T-helper 17 cell (primary cell): ENCODE measurements around the gene NPDC1. TPM values are rescaled to one million over a fixed set of nuclear protein-coding genes. Genes with fewer than 3 reads are reported as not detected.
A peak's percentile ranks its signal among the peaks of the same experiment; 100 is the strongest.

Source experiments
- ATAC-seq: fragments of 150-1000 bp; cut with Tn5 transposase; 2 replicates; pipeline ENCODE4 v1.10.0; 2021; ENCODE audit warnings: mild to moderate bottlenecking, moderate library complexity
- DNase-seq, 3 donors: peaks; one replicate each; pipeline versions ENCODE4 v3.0.0 to v3.0.0-alpha.2; 2020 to 2021
- H3K9me3 ChIP-seq: one replicate; pipeline ENCODE4 v1.7.0; 2013; ENCODE audit warnings: low read length, mild to moderate bottlenecking; ENCODE audit not compliant: control insufficient read depth, poor library complexity, severe bottlenecking
- H3K27ac Mint-ChIP-seq: one replicate; pipeline ENCODE4 v1.8.0; 2022; ENCODE audit warnings: mild to moderate bottlenecking, moderate library complexity, mixed read lengths
- H3K27me3 Mint-ChIP-seq: one replicate; pipeline ENCODE4 v1.8.0; 2022; ENCODE audit warnings: mixed read lengths
- H3K36me3 Mint-ChIP-seq: one replicate; pipeline ENCODE4 v1.8.0; 2022; ENCODE audit warnings: low read depth, mixed read lengths
- H3K4me1 Mint-ChIP-seq: one replicate; pipeline ENCODE4 v1.8.0; 2022; ENCODE audit warnings: mild to moderate bottlenecking, mixed read lengths
- H3K4me3 Mint-ChIP-seq: one replicate; pipeline ENCODE4 v1.8.0; 2022; ENCODE audit warnings: mild to moderate bottlenecking, moderate library complexity, mixed read lengths
- total RNA-seq, 4 donors: library from RNA in 2 of 4; stranded (reverse) in 2 of 4; gene quantifications; one replicate each; pipeline ENCODE4 v1.2.3 and lab custom pipeline; 2022 to 2026

NPDC1 gene
- total RNA-seq (100 to 1,000 TPM; 139 to 202 TPM), total RNA-seq (lab: John Stamatoyannopoulos, UW) (42.3 to 44.3 reads per million in 2 donors)

DNA sequence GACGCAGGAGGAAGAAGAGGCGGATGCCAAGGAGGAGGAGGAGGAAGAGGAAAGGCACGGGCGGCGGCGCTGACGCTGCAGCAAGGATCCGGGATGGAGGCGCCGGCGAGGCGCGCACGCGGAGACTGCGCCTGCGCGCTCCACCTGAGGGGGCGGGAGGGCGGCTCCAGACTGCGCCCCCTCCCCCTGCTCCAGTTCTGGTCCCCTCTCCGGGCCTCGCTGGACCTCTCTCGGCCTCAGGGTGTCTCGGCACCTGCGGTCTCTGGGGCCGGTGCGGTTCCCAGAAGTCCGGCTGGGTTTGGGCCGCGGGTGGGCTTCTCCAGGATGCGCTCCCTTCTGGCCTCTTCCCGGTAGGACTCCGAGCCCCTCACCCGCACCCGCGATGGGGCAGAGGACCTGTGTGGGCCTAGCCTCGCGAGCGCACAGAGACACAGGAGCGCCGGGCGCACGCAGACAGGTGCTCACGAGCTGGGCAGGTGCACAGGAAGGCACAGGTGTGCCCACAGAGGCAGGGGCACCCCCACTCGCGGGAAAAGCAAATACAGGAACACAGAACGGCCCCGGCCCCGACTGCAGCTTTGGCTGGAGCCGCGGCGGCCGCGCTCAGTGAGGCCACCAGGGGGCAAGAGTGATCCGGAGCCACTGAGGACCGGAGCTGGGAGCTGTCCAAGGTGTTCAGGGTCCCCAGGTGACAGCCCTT is at the start of gene NPDC1:
NPDC1 (minus strand) TSS at position 90 of the 700 bp plus-strand sequence. CDS start 188 bp downstream, outside the sequence.
- ATAC-seq (peak; percentile 84), DNase-seq (peak; percentile 68 to 82 (median 68))
- H3K27ac Mint-ChIP-seq = peak within 1 kb of the TSS; percentile 84
- peak within 1 kb of the TSS; percentile 90 for H3K4me3 Mint-ChIP-seq
- H3K36me3 Mint-ChIP-seq = no peaks in the 10 kb centered on the region
- peaks cover 18% of the 10 kb centered on the region for H3K4me1 Mint-ChIP-seq
- H3K9me3 ChIP-seq = no peaks in the 10 kb centered on the region
- peaks cover 17% of the 10 kb centered on the region for H3K27me3 Mint-ChIP-seq

DNA sequence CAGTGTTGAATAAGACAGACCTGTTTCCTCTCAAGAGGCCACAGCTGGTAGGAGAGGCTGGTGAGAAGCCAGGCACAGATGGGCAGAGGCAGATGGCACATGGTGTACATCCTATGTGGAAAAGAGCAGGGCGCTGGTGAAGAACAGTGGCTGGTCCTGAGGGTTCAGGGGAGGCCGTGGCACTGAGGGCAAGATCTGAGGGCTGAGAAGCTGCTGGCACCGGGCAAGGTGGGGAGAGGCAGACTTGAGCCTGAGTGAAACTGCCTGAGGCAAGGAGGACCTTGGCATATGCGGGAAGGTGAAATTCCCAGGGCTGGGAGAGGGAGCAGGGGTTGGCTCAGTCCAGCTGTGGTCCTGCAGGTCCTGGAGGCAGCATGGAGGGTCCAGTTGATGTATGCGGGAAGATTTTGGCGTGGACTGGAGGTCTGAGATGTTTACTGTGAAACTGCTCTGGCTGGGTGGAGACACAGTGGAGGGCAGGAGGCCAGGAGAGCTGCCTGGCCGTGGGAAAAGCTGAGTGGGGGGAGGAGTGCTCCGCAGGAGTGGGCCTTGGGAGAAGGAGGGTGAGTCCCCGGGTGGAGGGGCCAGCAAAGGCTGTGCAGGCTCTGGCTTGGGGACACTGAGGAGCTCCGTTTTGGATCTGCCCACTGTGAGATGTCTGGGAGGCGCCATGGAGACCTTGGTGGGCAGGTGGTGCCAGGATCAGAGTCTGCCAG is 43.4 kb upstream of the NPDC1 start:
- H3K4me3 Mint-ChIP-seq = no peak overlapping the region

DNA sequence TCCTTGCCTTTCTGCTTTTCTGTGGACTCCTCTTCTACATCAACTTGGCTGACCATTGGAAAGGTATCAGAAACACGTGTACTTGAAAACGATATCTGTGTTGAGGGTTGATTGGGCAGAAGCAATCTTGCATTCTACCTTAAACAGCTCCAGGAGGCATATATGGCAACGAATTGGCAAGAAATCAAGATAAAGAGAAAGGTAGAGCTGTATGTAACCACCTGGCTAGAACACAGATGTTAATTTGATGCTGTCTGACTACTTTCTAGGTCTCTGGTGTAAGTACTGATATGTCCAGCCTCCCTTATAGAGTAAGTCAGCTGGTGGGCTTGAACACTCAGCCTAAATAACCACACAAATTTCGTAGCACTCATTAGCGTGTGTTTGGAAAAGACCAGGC is 42.1 kb upstream of the NPDC1 start:
- Mint-ChIP-seq H3K27me3 (no peaks in the 10 kb centered on the region), H3K27ac (peak overlapping the region; percentile 94), H3K36me3 (no peaks in the 10 kb centered on the region), H3K4me1 (peaks cover 25% of the 10 kb centered on the region), H3K4me3 (peak overlapping the region; percentile 87)
- DNase-seq = no peak
- no peak for ATAC-seq
- H3K9me3 ChIP-seq = no peaks in the 10 kb centered on the region

More for the DNA sequence above, 43.4 kb upstream of the NPDC1 start:
- Mint-ChIP-seq H3K27me3 (no peaks in the 10 kb centered on the region), H3K4me1 (peaks cover 25% of the 10 kb centered on the region), H3K36me3 (no peaks in the 10 kb centered on the region), H3K27ac (peak overlapping the region; percentile 8)
- ATAC-seq (no peak), DNase-seq (no peak)
- H3K9me3 ChIP-seq = no peaks in the 10 kb centered on the region

- no peaks in the 10 kb centered on the region for H3K9me3 ChIP-seq
- DNase-seq = no peak
- peak overlapping the region; percentile 87 for H3K4me3 Mint-ChIP-seq
- H3K27me3 Mint-ChIP-seq = no peaks in the 10 kb centered on the region
- peaks cover 24% of the 10 kb centered on the region for H3K4me1 Mint-ChIP-seq
- no peak for ATAC-seq
- H3K36me3 Mint-ChIP-seq = no peaks in the 10 kb centered on the region
- H3K27ac Mint-ChIP-seq = peak overlapping the region; percentile 94
Measured at GRCh38 chr9:137087409-137087925, 41.5 kb upstream of the NPDC1 start.

- no peaks in the 10 kb centered on the region for H3K36me3 Mint-ChIP-seq
- peaks cover 23% of the 10 kb centered on the region for H3K4me1 Mint-ChIP-seq
- H3K27me3 Mint-ChIP-seq = no peaks in the 10 kb centered on the region
- DNase-seq = peak; percentile 98 to 100 (median 100)
- H3K9me3 ChIP-seq = no peaks in the 10 kb centered on the region
- peak within 1 kb of the TSS; percentile 95 for H3K4me3 Mint-ChIP-seq
- peak within 1 kb of the TSS; percentile 98 for H3K27ac Mint-ChIP-seq
- peak; percentile 83 for ATAC-seq
Measured at GRCh38 chr9:137086531-137087408, 40.8 kb upstream of the NPDC1 start, which contains the start of gene MAN1B1. MAN1B1 (plus strand) TSS chr9:137086985; CDS start chr9:137087000, 15 bp downstream.

GRCh38 chr9:137085920-137086530 is 40.0 kb upstream of the NPDC1 start:
- H3K9me3 ChIP-seq = no peaks in the 10 kb centered on the region
- peak overlapping the region; percentile 95 for H3K4me3 Mint-ChIP-seq
- DNase-seq (no peak), ATAC-seq (peak; percentile 0)
- peaks cover 20% of the 10 kb centered on the region for H3K4me1 Mint-ChIP-seq
- H3K36me3 Mint-ChIP-seq = no peaks in the 10 kb centered on the region
- H3K27me3 Mint-ChIP-seq = no peaks in the 10 kb centered on the region
- H3K27ac Mint-ChIP-seq = peak overlapping the region; percentile 98

GRCh38 chr9:137084526-137084925 is 38.5 kb upstream of the NPDC1 start:
- Mint-ChIP-seq H3K27me3 (no peaks in the 10 kb centered on the region), H3K4me3 (no peak overlapping the region), H3K27ac (no peak overlapping the region), H3K36me3 (no peaks in the 10 kb centered on the region), H3K4me1 (peaks cover 19% of the 10 kb centered on the region)
- DNase-seq (no peak), ATAC-seq (no peak)
- no peaks in the 10 kb centered on the region for H3K9me3 ChIP-seq

DNA sequence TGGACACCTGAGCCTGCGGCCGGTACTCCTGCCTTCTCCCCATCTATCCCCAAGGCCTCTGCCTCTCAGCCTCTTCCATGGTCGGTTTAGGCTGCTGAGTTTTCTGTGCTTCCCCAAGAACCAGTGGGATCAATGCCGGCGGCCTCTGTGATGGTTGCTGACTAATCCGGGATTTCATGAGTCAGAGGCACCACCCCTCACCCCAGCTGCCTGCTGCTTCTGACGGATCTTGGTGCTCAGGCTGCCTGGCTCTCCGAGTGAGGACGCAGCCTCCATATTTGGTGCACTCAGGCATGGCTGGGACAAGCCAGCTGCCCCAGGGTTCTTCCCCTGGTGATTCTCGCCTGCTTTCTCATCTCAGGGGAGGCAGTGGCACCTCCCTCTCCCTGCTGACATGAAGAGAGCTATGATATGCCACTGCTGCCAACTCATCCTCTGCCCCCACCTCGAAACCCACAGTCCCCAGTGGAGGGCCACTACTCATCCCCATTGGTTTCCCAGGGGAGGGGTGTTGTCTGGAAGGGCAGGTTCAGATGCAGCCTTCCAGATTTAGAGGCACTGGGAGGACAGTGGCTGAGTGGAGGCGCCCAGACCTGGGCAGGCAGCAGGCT is 37.5 kb upstream of the NPDC1 start:
- Mint-ChIP-seq H3K27me3 (no peaks in the 10 kb centered on the region), H3K4me3 (no peak overlapping the region), H3K27ac (no peak overlapping the region), H3K4me1 (peaks cover 16% of the 10 kb centered on the region), H3K36me3 (no peaks in the 10 kb centered on the region)
- DNase-seq (no peak), ATAC-seq (no peak)
- H3K9me3 ChIP-seq = no peaks in the 10 kb centered on the region

DNA sequence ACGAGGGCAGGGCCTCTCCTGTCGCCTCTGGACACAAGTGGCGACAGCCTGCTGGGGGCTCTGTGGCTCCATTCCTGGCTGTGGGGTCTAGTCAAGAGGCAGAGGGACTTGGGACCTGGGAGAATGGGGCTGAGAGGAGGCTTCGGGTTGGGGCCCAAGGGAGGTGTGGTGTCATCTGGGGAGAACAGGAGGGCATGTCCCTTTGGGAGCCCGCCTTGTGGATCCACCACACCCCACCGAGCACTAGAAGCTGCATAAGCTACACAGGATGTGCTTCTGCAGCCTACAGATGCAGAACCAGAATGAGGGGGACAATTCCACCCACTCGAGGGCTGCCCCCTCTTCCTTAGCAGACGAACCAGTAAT is 36.9 kb upstream of the NPDC1 start:
- H3K9me3 ChIP-seq = no peaks in the 10 kb centered on the region
- no peak overlapping the region for H3K27ac Mint-ChIP-seq
- DNase-seq = no peak
- peaks cover 11% of the 10 kb centered on the region for H3K4me1 Mint-ChIP-seq
- no peak for ATAC-seq
- no peak overlapping the region for H3K4me3 Mint-ChIP-seq
- no peaks in the 10 kb centered on the region for H3K27me3 Mint-ChIP-seq
- H3K36me3 Mint-ChIP-seq = no peaks in the 10 kb centered on the region

DNA sequence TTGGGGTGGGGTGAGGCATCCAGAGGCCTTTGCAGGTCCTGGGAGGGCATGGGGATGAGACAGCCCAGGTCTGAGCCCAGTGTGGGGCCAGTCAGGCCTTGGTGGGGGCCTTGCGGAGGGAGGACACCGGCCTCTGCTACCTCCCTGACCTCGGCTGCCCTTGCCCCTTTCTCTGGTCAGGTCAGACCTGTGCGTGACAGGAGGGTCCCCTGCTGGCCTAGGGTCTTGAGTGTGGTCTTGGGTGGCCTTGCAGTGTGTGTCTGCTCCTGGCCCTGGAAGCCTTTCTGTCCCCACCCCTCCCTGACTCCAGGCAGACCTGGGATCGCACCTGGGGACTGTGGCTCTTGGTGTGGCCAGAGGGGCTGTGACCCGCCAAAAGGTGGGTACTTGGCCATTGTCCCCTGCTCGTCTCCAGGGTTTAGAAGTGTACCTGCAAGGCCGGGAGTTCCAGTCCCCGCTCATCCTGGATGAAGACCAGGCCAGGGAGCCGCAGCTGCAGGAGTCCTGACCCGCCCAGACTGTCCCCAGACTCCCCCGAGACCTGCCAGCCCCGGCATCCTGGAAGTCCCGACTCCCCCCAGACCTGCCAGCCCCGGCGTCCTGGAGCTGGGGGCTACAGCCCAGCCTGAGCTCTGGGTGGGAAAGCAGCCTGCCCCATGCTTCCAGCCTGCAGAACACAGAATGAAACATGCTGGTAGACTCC is 36.4 kb upstream of the NPDC1 start:
- Mint-ChIP-seq H3K4me3 (no peak overlapping the region), H3K27ac (no peak overlapping the region)

GRCh38 chr9:137080260-137081122 is 34.5 kb upstream of the NPDC1 start:
- Mint-ChIP-seq H3K36me3 (no peaks in the 10 kb centered on the region), H3K4me3 (no peak overlapping the region), H3K4me1 (peaks cover 2% of the 10 kb centered on the region), H3K27ac (no peak overlapping the region), H3K27me3 (no peaks in the 10 kb centered on the region)
- no peak for DNase-seq
- ATAC-seq = no peak
- H3K9me3 ChIP-seq = no peaks in the 10 kb centered on the region

More for the DNA sequence above, 36.4 kb upstream of the NPDC1 start:
- no peak for ATAC-seq
- H3K27me3 Mint-ChIP-seq = no peaks in the 10 kb centered on the region
- H3K4me1 Mint-ChIP-seq = peaks cover 6% of the 10 kb centered on the region
- no peaks in the 10 kb centered on the region for H3K9me3 ChIP-seq
- H3K36me3 Mint-ChIP-seq = no peaks in the 10 kb centered on the region
- no peak for DNase-seq
